ENCODE data around the gene HSPG2. TPM values are rescaled to one million over a fixed set of nuclear protein-coding genes. Genes with fewer than 3 reads are reported as not detected.

HSPG2 gene
- total RNA-seq, 4 donors from 2014 or later: 75.7 to 239 (median 96.8) TPM

DNA sequence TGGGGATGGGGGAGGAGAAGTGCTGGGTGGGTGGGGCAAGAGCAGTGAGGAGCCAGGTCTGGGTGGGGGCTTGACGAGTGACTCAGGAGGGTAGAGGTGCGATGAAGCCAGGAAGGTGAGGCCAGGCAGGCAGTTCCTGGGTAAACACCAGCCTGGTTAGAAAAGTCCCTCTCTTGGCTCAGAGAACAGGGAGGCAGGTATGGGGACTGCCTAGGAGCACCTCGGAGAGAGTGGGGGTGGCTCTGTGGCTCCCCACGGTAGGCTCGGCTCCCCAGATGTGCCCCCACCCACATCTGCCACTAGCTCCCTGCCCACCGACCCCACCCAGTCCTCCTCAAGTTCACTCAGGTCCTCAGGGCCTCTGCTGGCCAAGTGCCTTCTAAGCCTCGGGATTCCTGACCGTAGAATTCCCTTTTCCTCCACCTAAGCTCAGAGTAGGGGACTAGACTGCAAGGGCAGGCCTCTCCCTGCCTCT is 1.2 kb downstream of the HSPG2 start:
- peak; percentile 37 to 39 for DNase-seq
- TF ChIP-seq POLR2A (IDR thresholded peaks at IDR 0.05): peak in 1 of 2 donors; percentile 8
- TF ChIP-seq, protein P1, sequence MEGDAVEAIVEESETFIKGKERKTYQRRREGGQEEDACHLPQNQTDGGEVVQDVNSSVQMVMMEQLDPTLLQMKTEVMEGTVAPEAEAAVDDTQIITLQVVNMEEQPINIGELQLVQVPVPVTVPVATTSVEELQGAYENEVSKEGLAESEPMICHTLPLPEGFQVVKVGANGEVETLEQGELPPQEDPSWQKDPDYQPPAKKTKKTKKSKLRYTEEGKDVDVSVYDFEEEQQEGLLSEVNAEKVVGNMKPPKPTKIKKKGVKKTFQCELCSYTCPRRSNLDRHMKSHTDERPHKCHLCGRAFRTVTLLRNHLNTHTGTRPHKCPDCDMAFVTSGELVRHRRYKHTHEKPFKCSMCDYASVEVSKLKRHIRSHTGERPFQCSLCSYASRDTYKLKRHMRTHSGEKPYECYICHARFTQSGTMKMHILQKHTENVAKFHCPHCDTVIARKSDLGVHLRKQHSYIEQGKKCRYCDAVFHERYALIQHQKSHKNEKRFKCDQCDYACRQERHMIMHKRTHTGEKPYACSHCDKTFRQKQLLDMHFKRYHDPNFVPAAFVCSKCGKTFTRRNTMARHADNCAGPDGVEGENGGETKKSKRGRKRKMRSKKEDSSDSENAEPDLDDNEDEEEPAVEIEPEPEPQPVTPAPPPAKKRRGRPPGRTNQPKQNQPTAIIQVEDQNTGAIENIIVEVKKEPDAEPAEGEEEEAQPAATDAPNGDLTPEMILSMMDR (IDR thresholded peaks at IDR 0.05): no peak
- H3K4me3 ChIP-seq (replicated peaks in 1 of 3): peak overlapping the region in 2 of 3 donors; percentile 47 to 65
- no peaks in the 10 kb centered on the region for H3K36me3 ChIP-seq
- peaks cover 70 to 83% of the 10 kb centered on the region in 2 donors for H3K4me1 ChIP-seq
- no peaks in the 10 kb centered on the region for H3K9me3 ChIP-seq
- no peaks in the 10 kb centered on the region for H3K27me3 ChIP-seq
- intact Hi-C loops (cut with DNase I): loop anchor here (5.0 kb wide), 1 partner anchor 34 kb away; no protein-coding TSS in a partner anchor
- H3K27ac ChIP-seq: peak overlapping the region; percentile 66 to 98 (median 95)
- WGBS, 2 donors: 2 to 11% methylated on average over 5 to 8 of the region's 8 CpGs

DNA sequence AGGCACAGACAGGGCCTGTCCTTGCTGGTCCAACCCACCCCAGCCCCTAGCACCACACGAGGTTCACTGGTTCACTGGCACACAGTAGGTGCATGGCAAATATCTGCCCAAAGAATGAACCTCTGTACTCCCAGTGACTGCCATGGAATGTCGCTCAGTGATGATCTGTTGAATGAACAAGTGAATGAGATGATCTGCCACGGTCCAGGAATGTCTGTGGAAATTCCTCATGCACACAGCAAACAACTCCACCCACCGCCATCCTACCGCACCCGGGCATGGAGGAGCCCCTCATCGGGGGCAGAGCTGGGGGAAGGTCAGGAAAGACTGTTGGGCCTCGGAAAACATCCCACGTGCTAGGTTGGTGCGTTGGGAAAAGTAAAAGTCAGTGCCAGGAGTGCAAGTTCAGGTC is 1.7 kb downstream of the HSPG2 start:
- intact Hi-C loops (cut with DNase I): loop anchor here (5.0 kb wide), 1 partner anchor 33 kb away; no protein-coding TSS in a partner anchor
- no peaks in the 10 kb centered on the region for H3K9me3 ChIP-seq
- H3K4me1 ChIP-seq: peaks cover 74 to 87% of the 10 kb centered on the region in 2 donors
- WGBS, 2 donors: 35 to 48% methylated on average over 5 to 10 of the region's 10 CpGs
- H3K27me3 ChIP-seq: no peaks in the 10 kb centered on the region
- peak overlapping the region; percentile 66 to 98 (median 95) for H3K27ac ChIP-seq
- no peak for DNase-seq
- TF ChIP-seq, protein P1 (IDR thresholded peaks at IDR 0.05): no peak
- no peak for TF ChIP-seq POLR2A (IDR thresholded peaks at IDR 0.05)
- H3K4me3 ChIP-seq (replicated peaks in 1 of 3): peak overlapping the region in 1 of 3 donors; percentile 65
- H3K36me3 ChIP-seq: no peaks in the 10 kb centered on the region

DNA sequence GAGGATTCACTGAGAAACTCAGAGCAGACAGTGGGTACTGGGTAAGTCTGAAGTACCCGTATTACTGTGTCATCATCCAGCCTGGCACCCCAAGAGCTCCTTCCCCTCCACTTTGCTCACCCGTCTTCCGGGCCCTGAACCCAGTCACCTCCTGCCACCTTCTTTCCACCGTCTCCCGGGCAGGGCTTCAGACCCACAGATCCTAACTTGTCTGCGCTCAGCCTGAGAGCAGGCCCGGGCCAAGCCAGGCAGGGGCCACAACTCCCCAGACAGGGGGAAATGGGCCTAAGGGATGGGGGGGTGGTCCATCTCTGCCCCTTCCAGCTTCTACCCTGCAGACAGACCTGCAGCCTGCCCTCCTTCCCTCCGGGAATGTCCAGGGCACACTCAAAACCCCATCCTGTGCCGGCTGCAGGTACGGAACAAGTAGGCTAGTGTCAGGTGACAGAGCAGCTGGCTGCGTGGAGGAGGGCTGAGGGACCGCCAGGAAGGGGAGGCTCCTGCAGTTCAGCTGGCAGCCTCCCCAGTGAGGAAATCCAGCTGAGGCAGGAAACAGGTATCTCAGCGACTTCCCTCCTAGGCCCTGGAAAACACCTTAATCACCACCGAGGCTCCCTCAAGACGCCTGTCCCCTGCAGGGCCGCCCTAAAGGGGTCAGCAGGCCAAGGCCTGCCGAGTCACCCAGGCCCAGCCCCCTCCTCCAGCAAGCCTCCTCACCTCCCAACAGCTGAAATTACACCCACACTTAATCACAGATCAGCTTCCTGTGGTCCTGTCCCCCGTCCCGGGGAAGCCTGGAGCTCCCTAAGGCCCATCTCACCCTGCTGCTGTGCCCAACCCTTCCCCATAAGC is 3.5 kb downstream of the HSPG2 start:
- H3K27ac ChIP-seq: peak overlapping the region; percentile 89 to 98 (median 95)
- WGBS, 2 donors: 32 to 37% methylated on average over 16 to 19 of the region's 19 CpGs
- intact Hi-C loops (cut with DNase I): no loop called here
- no peaks in the 10 kb centered on the region for H3K9me3 ChIP-seq
- peaks cover 60 to 78% of the 10 kb centered on the region in 2 donors for H3K4me1 ChIP-seq
- DNase-seq: peak; percentile 89 to 94
- TF ChIP-seq, protein P1 (IDR thresholded peaks at IDR 0.05): no peak
- TF ChIP-seq POLR2A (IDR thresholded peaks at IDR 0.05): peak in 1 of 2 donors; percentile 80
- peak overlapping the region in 1 of 3 donors; percentile 10 for H3K4me3 ChIP-seq (replicated peaks in 1 of 3)
- no peaks in the 10 kb centered on the region for H3K36me3 ChIP-seq
- H3K27me3 ChIP-seq: no peaks in the 10 kb centered on the region

DNA sequence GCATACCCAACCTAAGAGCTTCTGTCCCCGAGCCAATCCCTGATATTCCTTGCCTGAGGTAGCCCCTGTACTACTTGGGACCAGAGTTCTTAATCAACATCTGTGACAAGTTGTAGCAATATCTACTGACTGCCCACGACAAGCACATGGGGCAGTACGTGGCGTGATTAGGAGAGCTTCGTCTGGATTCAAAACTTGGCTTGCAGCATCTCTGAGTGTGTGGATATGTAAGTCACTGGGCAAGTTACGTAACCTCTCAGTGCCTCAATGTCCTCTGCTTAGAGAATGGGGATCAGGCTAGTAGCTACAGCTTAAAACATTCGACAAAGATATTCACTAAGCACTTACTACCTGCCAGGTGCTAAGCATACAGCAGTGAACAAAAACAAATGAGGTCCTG is 5.0 kb downstream of the HSPG2 start:
- DNase-seq: no peak
- TF ChIP-seq, protein P1 (IDR thresholded peaks at IDR 0.05): no peak
- TF ChIP-seq POLR2A (IDR thresholded peaks at IDR 0.05): no peak
- H3K4me1 ChIP-seq: peaks cover 73 to 82% of the 10 kb centered on the region in 2 donors

More for the DNA sequence above, 5.0 kb downstream of the HSPG2 start:
- H3K27me3 ChIP-seq: no peaks in the 10 kb centered on the region
- no peaks in the 10 kb centered on the region for H3K9me3 ChIP-seq
- WGBS, 2 donors: 50 to 63% methylated on average over 3 to 7 of the region's 7 CpGs
- no peaks in the 10 kb centered on the region for H3K36me3 ChIP-seq
- H3K4me3 ChIP-seq (replicated peaks in 1 of 3): no peak overlapping the region
- peak overlapping the region; percentile 89 to 98 (median 95) for H3K27ac ChIP-seq
- intact Hi-C loops (cut with DNase I): no loop called here

Data from thyroid gland (tissue), 4 donors.